Caki2 (cell line): Measurements from ENCODE around the gene CPA1. TPM values are rescaled to one million over a fixed set of nuclear protein-coding genes. Genes with fewer than 3 reads are reported as not detected.

Experiments
- DNase-seq: peaks from one replicate; pipeline ENCODE4 v3.0.0-alpha.2; 2015; ENCODE audit warnings: low read depth
- in situ Hi-C: cut with HindIII; loops from 2 replicates; pipeline ENCODE4 v1.10.0; 2016; ENCODE audit warnings: low sequenced_read_pairs, low pct_unique_long_range_greater_than_20kb, mixed read lengths
- total RNA-seq: library from RNA; depleted of rRNA; stranded (reverse); fragments of >200 nt; shearing (Covaris generic); gene quantifications from 2 replicates; pipeline ENCODE4 v1.2.3, GENCODE V29; 2014; ENCODE audit warnings: low replicate concordance; rRNA removed

CPA1 gene
- total RNA-seq: not detected in 2 replicates

GRCh38 chr7:130379921-130380860 is at the start of gene CPA1:
TSS of gene CPA1 (plus strand) at chr7:130380494. CDS start at chr7:130380521, 27 bp downstream.
- in situ Hi-C loops: no loop called here
- DNase-seq: no peak

GRCh38 chr7:130332259-130333053 is 47.8 kb upstream of the CPA1 start:
- in situ Hi-C loops: no loop called here
- no peak for DNase-seq

- in situ Hi-C loops: no loop called here
- DNase-seq: no peak
Measured at GRCh38 chr7:130333832-130334231, 46.5 kb upstream of the CPA1 start.

- DNase-seq: no peak
- in situ Hi-C loops: no loop called here
Measured at GRCh38 chr7:130334274-130334673, 46.0 kb upstream of the CPA1 start.

GRCh38 chr7:130337410-130337971 is 42.8 kb upstream of the CPA1 start:
- in situ Hi-C loops: no loop called here

GRCh38 chr7:130338233-130338632 is 42.1 kb upstream of the CPA1 start:
- in situ Hi-C loops: no loop called here
- no peak for DNase-seq

More at GRCh38 chr7:130337410-130337971, 42.8 kb upstream of the CPA1 start:
- no peak for DNase-seq

- DNase-seq: no peak
- in situ Hi-C loops: no loop called here
Measured at GRCh38 chr7:130341882-130342281, 38.4 kb upstream of the CPA1 start.

- DNase-seq: no peak
- in situ Hi-C loops: no loop called here
Measured at GRCh38 chr7:130342701-130343380, 37.5 kb upstream of the CPA1 start.

GRCh38 chr7:130344271-130344866 is 35.9 kb upstream of the CPA1 start, which contains the start of gene CPA5:
TSS of gene CPA5 (plus strand) at chr7:130344816. CDS start at chr7:130346486, 1,670 bp downstream.
- in situ Hi-C loops: no loop called here
- DNase-seq: no peak

- no peak for DNase-seq
- in situ Hi-C loops: no loop called here
Measured at GRCh38 chr7:130345136-130345535, 35.2 kb upstream of the CPA1 start.

GRCh38 chr7:130345725-130346124 is 34.6 kb upstream of the CPA1 start:
- in situ Hi-C loops: no loop called here
- no peak for DNase-seq

GRCh38 chr7:130346177-130346905 is 34.0 kb upstream of the CPA1 start:
- no peak for DNase-seq

GRCh38 chr7:130346941-130347340 is 33.4 kb upstream of the CPA1 start:
- in situ Hi-C loops: no loop called here
- no peak for DNase-seq

More at GRCh38 chr7:130346177-130346905, 34.0 kb upstream of the CPA1 start:
- in situ Hi-C loops: no loop called here

- no peak for DNase-seq
- in situ Hi-C loops: no loop called here
Measured at GRCh38 chr7:130349911-130350782, 30.1 kb upstream of the CPA1 start.

- in situ Hi-C loops: no loop called here
Measured at GRCh38 chr7:130350945-130351790, 29.1 kb upstream of the CPA1 start.

GRCh38 chr7:130351791-130352090 is 28.6 kb upstream of the CPA1 start:
- in situ Hi-C loops: no loop called here

More at GRCh38 chr7:130350945-130351790, 29.1 kb upstream of the CPA1 start:
- DNase-seq: no peak

More at GRCh38 chr7:130351791-130352090, 28.6 kb upstream of the CPA1 start:
- no peak for DNase-seq
